Endothelial cell of umbilical vein (primary cell): ENCODE data around the gene MRPS6.

ENCODE experiments used
- EZH2 ChIP-seq: IDR thresholded peaks from 2 replicates; pipeline ENCODE4 v1.6.1; 2012; ENCODE audit warnings: borderline replicate concordance, low read depth, mild to moderate bottlenecking, moderate library complexity, low read length, inconsistent platforms; ENCODE audit not compliant: severe bottlenecking
- POLR2A ChIP-seq: IDR thresholded peaks from 2 replicates; pipeline ENCODE4 v1.6.1; 2012; ENCODE audit warnings: low read depth, mild to moderate bottlenecking, control low read depth, low read length
- POLR2AphosphoS5 ChIP-seq: IDR thresholded peaks from 2 replicates; pipeline ENCODE4 v1.6.1; 2012; ENCODE audit warnings: low read depth, mild to moderate bottlenecking, control low read depth, low read length, moderate library complexity; ENCODE audit not compliant: insufficient read depth
- TF ChIP-seq, protein P1 (sequence below), 2 donors: IDR thresholded peaks; 1 replicate in 1 of 2; 2 replicates in 1 of 2; pipeline ENCODE4 v1.5.1; 2011; ENCODE audit warnings: low read length in 2 of 2, mild to moderate bottlenecking in 2 of 2, moderate library complexity in 2 of 2, control low read depth in 1 of 2, inconsistent platforms in 1 of 2, low read depth in 1 of 2; ENCODE audit not compliant: insufficient read depth in 1 of 2; ENCODE audit errors: extremely low read depth in 1 of 2

- TF ChIP-seq POLR2A (no peak), EZH2 (no peak), POLR2AphosphoS5 (no peak)
- TF ChIP-seq, protein P1, sequence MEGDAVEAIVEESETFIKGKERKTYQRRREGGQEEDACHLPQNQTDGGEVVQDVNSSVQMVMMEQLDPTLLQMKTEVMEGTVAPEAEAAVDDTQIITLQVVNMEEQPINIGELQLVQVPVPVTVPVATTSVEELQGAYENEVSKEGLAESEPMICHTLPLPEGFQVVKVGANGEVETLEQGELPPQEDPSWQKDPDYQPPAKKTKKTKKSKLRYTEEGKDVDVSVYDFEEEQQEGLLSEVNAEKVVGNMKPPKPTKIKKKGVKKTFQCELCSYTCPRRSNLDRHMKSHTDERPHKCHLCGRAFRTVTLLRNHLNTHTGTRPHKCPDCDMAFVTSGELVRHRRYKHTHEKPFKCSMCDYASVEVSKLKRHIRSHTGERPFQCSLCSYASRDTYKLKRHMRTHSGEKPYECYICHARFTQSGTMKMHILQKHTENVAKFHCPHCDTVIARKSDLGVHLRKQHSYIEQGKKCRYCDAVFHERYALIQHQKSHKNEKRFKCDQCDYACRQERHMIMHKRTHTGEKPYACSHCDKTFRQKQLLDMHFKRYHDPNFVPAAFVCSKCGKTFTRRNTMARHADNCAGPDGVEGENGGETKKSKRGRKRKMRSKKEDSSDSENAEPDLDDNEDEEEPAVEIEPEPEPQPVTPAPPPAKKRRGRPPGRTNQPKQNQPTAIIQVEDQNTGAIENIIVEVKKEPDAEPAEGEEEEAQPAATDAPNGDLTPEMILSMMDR (IDR thresholded peaks at IDR 0.05; ENCODE audit: extremely low read depth in 1 of 2, insufficient read depth in 1 of 2, low read depth in 1 of 2, low read length in 2 of 2), result no peak
Observed at GRCh38 chr21:34120867-34121266, 47.5 kb downstream of the MRPS6 start.
